GM12878 (cell line): ENCODE measurements around the gene FARS2. TPM values are rescaled to one million over a fixed set of nuclear protein-coding genes. Genes with fewer than 3 reads are reported as not detected.

ENCODE experiments used
- ATAC-seq: fragments of 200-7000 bp; cut with Tn5 transposase; 3 replicates; pipeline ENCODE4 v1.9.1; 2020; ENCODE audit warnings: mild to moderate bottlenecking, moderate library complexity
- BruUV-seq: library from RNA; stranded (reverse); fragments of 400-500 nt; replicated peaks from 2 replicates; lab custom pipeline; 2021; lab: Mats Ljungman, UMichigan
- CTCF ChIA-PET: fragments of 300-600 bp; sonication (Branson Sonifier 250); formaldehyde crosslinking; extraction: SDS; loops from one replicate; lab custom pipeline; 2021; ENCODE audit warnings: inconsistent platforms; lab: Yijun Ruan, JAX
- POLR2A ChIA-PET: fragments of 350-600 bp; formaldehyde crosslinking; extraction: SDS; loops from one replicate; lab custom pipeline; 2021; ENCODE audit warnings: inconsistent platforms; lab: Charles Lee
- RAD21 ChIA-PET: fragments of 300-600 bp; sonication (Branson Sonifier 250); formaldehyde crosslinking; loops from one replicate; lab custom pipeline; 2023; ENCODE audit warnings: antibody characterized with exemption; ENCODE audit not compliant: unreplicated experiment; lab: Charles Lee
- SMC1A ChIA-PET: fragments of 300-600 bp; sonication (Branson Sonifier 250); formaldehyde crosslinking; loops from one replicate; lab custom pipeline; 2023; ENCODE audit not compliant: unreplicated experiment, uncharacterized antibody; lab: Charles Lee
- DNase-seq: peaks from one replicate; pipeline ENCODE4 v3.0.0-alpha.2; 2011; ENCODE audit warnings: low read depth, low spot score
- FAIRE-seq: peaks from 3 replicates; lab custom pipeline; 2011; peaks lifted over from hg19 to GRCh38; lab: Jason Lieb, UNC
- H2AFZ ChIP-seq: 2 replicates; pipeline ENCODE4 v1.6.0; 2011; ENCODE audit warnings: low read depth, low read length, control low read depth; ENCODE audit not compliant: control insufficient read depth
- H3K27ac ChIP-seq: 2 replicates; pipeline ENCODE4 v1.5.1; 2011; ENCODE audit warnings: control low read depth; ENCODE audit not compliant: control insufficient read depth, insufficient read depth
- H3K27me3 ChIP-seq, 2 experiments: replicated peaks in 1 of 2; 2 replicates each; pipeline versions ENCODE4 v1.6.0 to v1.6.1; 2011; ENCODE audit warnings: low read length in 1 of 2; ENCODE audit not compliant: control insufficient read depth in 2 of 2, insufficient read depth in 2 of 2
- H3K36me3 ChIP-seq, 2 experiments: 2 replicates each; pipeline ENCODE4 v1.5.1; 2011; ENCODE audit warnings: low read length in 1 of 2; ENCODE audit not compliant: control insufficient read depth in 2 of 2, insufficient read depth in 2 of 2
- H3K4me1 ChIP-seq: 2 replicates; pipeline ENCODE4 v1.6.1; 2011; ENCODE audit warnings: mild to moderate bottlenecking, low read length, moderate library complexity, mixed read lengths; ENCODE audit not compliant: control insufficient read depth, insufficient read depth
- H3K4me2 ChIP-seq: 2 replicates; pipeline ENCODE4 v1.6.0; 2011; ENCODE audit warnings: control low read depth; ENCODE audit not compliant: control insufficient read depth, insufficient read depth
- H3K4me3 ChIP-seq: fragments of 200-600 bp; sonication (generic); 2 replicates; pipeline ENCODE4 v1.5.1; 2016
- H3K79me2 ChIP-seq: 2 replicates; pipeline ENCODE4 v1.6.0; 2011; ENCODE audit warnings: low read length; ENCODE audit not compliant: control insufficient read depth, insufficient read depth
- H3K9ac ChIP-seq: 2 replicates; pipeline ENCODE4 v1.8.0; 2011; ENCODE audit warnings: low read length, control low read depth, mixed read lengths; ENCODE audit not compliant: control insufficient read depth, insufficient read depth
- H3K9me3 ChIP-seq: replicated peaks from 3 replicates; pipeline ENCODE4 v1.5.1; 2011; ENCODE audit warnings: mild to moderate bottlenecking, low read length; ENCODE audit not compliant: control insufficient read depth, insufficient read depth
- H4K20me1 ChIP-seq: 2 replicates; pipeline ENCODE4 v1.6.0; 2011; ENCODE audit not compliant: control insufficient read depth, insufficient read depth
- ATF7 ChIP-seq: fragments of 450-650 bp; IDR thresholded peaks from 2 replicates; pipeline ENCODE4 v1.6.1; 2016; ENCODE audit warnings: low read depth, mild to moderate bottlenecking
- HCFC1 ChIP-seq: fragments of 150-350 bp; IDR thresholded peaks from 2 replicates; pipeline ENCODE4 v1.6.1; 2014; ENCODE audit warnings: low read length
- KDM1A ChIP-seq: fragments of 200-600 bp; sonication (generic); IDR thresholded peaks from 2 replicates; pipeline ENCODE4 v1.6.1; 2016; ENCODE audit warnings: borderline replicate concordance
- MEF2A ChIP-seq: IDR thresholded peaks from 2 replicates; pipeline ENCODE4 v1.6.1; 2011; ENCODE audit warnings: low read depth, mild to moderate bottlenecking, low read length, moderate library complexity; ENCODE audit not compliant: insufficient read depth
- MTA3 ChIP-seq: IDR thresholded peaks from 2 replicates; pipeline ENCODE4 v1.6.1; 2012; ENCODE audit warnings: low read length, inconsistent platforms, borderline replicate concordance
- NFIC ChIP-seq: IDR thresholded peaks from 2 replicates; pipeline ENCODE4 v1.6.1; 2012; ENCODE audit warnings: low read depth, mild to moderate bottlenecking, inconsistent platforms, low read length, moderate library complexity
- NR2C1 ChIP-seq: fragments of 450-650 bp; IDR thresholded peaks from 2 replicates; pipeline ENCODE4 v1.6.1; 2017; ENCODE audit warnings: antibody characterized with exemption, mild to moderate bottlenecking, moderate library complexity
- POLR2AphosphoS5 ChIP-seq: IDR thresholded peaks from 2 replicates; pipeline ENCODE4 v1.6.1; 2011; ENCODE audit warnings: mild to moderate bottlenecking, low read length, inconsistent platforms
- RB1 ChIP-seq: fragments of 450-650 bp; formaldehyde crosslinking; IDR thresholded peaks from 2 replicates; pipeline ENCODE4 v1.6.1; 2017; ENCODE audit warnings: mild to moderate bottlenecking, borderline replicate concordance
- RFX5 ChIP-seq: IDR thresholded peaks from 2 replicates; pipeline ENCODE4 v1.6.1; 2011; ENCODE audit warnings: low read depth, low read length, improper control_type of control experiment
- SMAD1 ChIP-seq: fragments of 450-650 bp; IDR thresholded peaks from 2 replicates; pipeline ENCODE4 v1.6.1; 2018; ENCODE audit warnings: mild to moderate bottlenecking, low read depth; ENCODE audit not compliant: partially characterized antibody
- SREBF1 ChIP-seq: IDR thresholded peaks from 2 replicates; pipeline ENCODE4 v1.6.1; 2012; ENCODE audit warnings: mild to moderate bottlenecking, low read length
- TCF3 ChIP-seq: IDR thresholded peaks from 2 replicates; pipeline ENCODE4 v1.6.1; 2012; ENCODE audit warnings: low read depth, mild to moderate bottlenecking, low read length, borderline replicate concordance; ENCODE audit not compliant: insufficient read depth
- WGBS: methylation state at CpG from one replicate; pipeline ENCODE4 v1.1.6; 2016; ENCODE audit warnings: low lambda C conversion rate; ENCODE audit not compliant: insufficient replicate concordance, insufficient coverage; ENCODE audit errors: missing lambda C conversion rate; 5-methylcytosine and 5-hydroxymethylcytosine counted together
- in situ Hi-C: fragments of 300-500 bp; cut with MboI; formaldehyde crosslinking; loops from 9 replicates; pipeline ENCODE4 v1.14.3; 2018; ENCODE audit warnings: mixed read lengths
- intact Hi-C: fragments of 100-400 bp; cut with micrococcal nuclease; formaldehyde crosslinking; loops from one replicate; pipeline ENCODE4 v1.14.2; 2022; ENCODE audit not compliant: unreplicated experiment
- polyA plus RNA-seq, 11 experiments: library from polyadenylated mRNA; depleted of rRNA in 4 of 11; unstranded in 6 of 11; stranded (reverse) in 5 of 11; fragments of >200 nt; fragmentation: Nextera tagmentation in 4 of 11; fragmentation: Illumina TruSeq in 1 of 11; extraction: Ambion mirVana in 4 of 11; extraction: Trizol in 1 of 11; gene quantifications; 1 replicate in 1 of 11; 2 replicates in 10 of 11; pipeline versions ENCODE4 v1.2.1 to v1.2.3, GENCODE V29; 2011 to 2016; ENCODE audit warnings: inconsistent platforms in 2 of 11, missing spikeins in 2 of 11, low read depth in 1 of 11
- total RNA-seq, 4 experiments: library from RNA; depleted of rRNA in 3 of 4; stranded (reverse); fragments of >200 nt in 3 of 4; fragmentation: Illumina TruSeq in 1 of 4; extraction: Trizol in 1 of 4; gene quantifications; 2 replicates each; pipeline versions ENCODE4 v1.2.1 to v1.2.3, GENCODE V29; 2013 to 2021
- TF ChIP-seq, protein P1 (sequence below): fragments of 450-650 bp; IDR thresholded peaks from 2 replicates; pipeline ENCODE4 v1.6.1; 2017; ENCODE audit warnings: mild to moderate bottlenecking, moderate library complexity

The FARS2 gene
- total and polyA plus RNA-seq, 10 of the 15 experiments (the other 5 are each of a cell fraction or from before 2014, with no cell fraction given) = 16.8 to 46.7 (median 25.6) TPM

- H3K36me3 ChIP-seq = no peaks in the 10 kb centered on the region; a peak in 1 of 4 replicates
- H3K4me1 ChIP-seq = peaks cover 7% of the 10 kb centered on the region
- H3K79me2 ChIP-seq = no peaks in the 10 kb centered on the region
- no peaks in the 10 kb centered on the region for H3K27me3 ChIP-seq
- H2AFZ ChIP-seq = no peak overlapping the region
- ATAC-seq = no peak
- H3K4me3 ChIP-seq = no peak overlapping the region
- H3K9me3 ChIP-seq = no peaks in the 10 kb centered on the region; the same call in 2 of the 3 replicates
- H3K27ac ChIP-seq = no peak overlapping the region
- CTCF ChIA-PET = no interaction called here
- no peak overlapping the region for H3K4me2 ChIP-seq
- no peak for TF ChIP-seq RFX5
- no peak for TF ChIP-seq KDM1A
- no peak for TF ChIP-seq NFIC
- TF ChIP-seq, protein P1, sequence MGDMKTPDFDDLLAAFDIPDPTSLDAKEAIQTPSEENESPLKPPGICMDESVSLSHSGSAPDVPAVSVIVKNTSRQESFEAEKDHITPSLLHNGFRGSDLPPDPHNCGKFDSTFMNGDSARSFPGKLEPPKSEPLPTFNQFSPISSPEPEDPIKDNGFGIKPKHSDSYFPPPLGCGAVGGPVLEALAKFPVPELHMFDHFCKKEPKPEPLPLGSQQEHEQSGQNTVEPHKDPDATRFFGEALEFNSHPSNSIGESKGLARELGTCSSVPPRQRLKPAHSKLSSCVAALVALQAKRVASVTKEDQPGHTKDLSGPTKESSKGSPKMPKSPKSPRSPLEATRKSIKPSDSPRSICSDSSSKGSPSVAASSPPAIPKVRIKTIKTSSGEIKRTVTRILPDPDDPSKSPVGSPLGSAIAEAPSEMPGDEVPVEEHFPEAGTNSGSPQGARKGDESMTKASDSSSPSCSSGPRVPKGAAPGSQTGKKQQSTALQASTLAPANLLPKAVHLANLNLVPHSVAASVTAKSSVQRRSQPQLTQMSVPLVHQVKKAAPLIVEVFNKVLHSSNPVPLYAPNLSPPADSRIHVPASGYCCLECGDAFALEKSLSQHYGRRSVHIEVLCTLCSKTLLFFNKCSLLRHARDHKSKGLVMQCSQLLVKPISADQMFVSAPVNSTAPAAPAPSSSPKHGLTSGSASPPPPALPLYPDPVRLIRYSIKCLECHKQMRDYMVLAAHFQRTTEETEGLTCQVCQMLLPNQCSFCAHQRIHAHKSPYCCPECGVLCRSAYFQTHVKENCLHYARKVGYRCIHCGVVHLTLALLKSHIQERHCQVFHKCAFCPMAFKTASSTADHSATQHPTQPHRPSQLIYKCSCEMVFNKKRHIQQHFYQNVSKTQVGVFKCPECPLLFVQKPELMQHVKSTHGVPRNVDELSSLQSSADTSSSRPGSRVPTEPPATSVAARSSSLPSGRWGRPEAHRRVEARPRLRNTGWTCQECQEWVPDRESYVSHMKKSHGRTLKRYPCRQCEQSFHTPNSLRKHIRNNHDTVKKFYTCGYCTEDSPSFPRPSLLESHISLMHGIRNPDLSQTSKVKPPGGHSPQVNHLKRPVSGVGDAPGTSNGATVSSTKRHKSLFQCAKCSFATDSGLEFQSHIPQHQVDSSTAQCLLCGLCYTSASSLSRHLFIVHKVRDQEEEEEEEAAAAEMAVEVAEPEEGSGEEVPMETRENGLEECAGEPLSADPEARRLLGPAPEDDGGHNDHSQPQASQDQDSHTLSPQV = no peak
- no peak for TF ChIP-seq POLR2AphosphoS5
- no peak for TF ChIP-seq NR2C1
- no peak for TF ChIP-seq SMAD1
- no peak for TF ChIP-seq MTA3
- TF ChIP-seq RB1 = no peak
- TF ChIP-seq TCF3 = no peak
- TF ChIP-seq SREBF1 = no peak
- TF ChIP-seq ATF7 = no peak
- no peak for TF ChIP-seq HCFC1
- TF ChIP-seq MEF2A = no peak
- TF ChIP-seq, all 136 proteins: peak for 0
- WGBS = 95% methylated on average over 17 of the region's 17 CpGs
- no peaks in the 10 kb centered on the region for H4K20me1 ChIP-seq
- in situ Hi-C loops (no loop called here), intact Hi-C loops (loop anchor here (10.0 kb wide), 1 partner anchor 290 kb away; no protein-coding TSS in a partner anchor)
- BruUV-seq = no TSS peak
- POLR2A ChIA-PET = no interaction called here
- SMC1A ChIA-PET = interaction anchor here (1.5 to 1.7 kb wide), 2 partner anchors 294 kb away, joined by 5 read pairs; no protein-coding TSS in a partner anchor
- no peak for DNase-seq
- no peak overlapping the region for H3K9ac ChIP-seq
- FAIRE-seq = no peak
- RAD21 ChIA-PET = no interaction called here
Observed at GRCh38 chr6:5765141-5765760, 503.9 kb downstream of the FARS2 start.
